ENCODE data around the gene MEIS1. TPM values are rescaled to one million over a fixed set of nuclear protein-coding genes. Genes with fewer than 3 reads are reported as not detected.

The MEIS1 gene
- total RNA-seq: 100 to 1,000 TPM; 114 to 305 (median 181) TPM

GRCh38 chr2:66434679-66435548, at the start of gene MEIS1:
Gene MEIS1 (plus strand): TSS chr2:66435125. CDS start chr2:66435857, 732 bp downstream.
- H3K9me3 ChIP-seq: no peaks in the 10 kb centered on the region
- no peaks in the 10 kb centered on the region for H3K27me3 ChIP-seq
- peak; percentile 94 to 96 for TF ChIP-seq POLR2A (IDR thresholded peaks at IDR 0.05)
- no peak for TF ChIP-seq EP300 (IDR thresholded peaks at IDR 0.05)
- TF ChIP-seq POLR2AphosphoS5 (IDR thresholded peaks at IDR 0.05): peak; percentile 100
- ATAC-seq: peak; percentile 86
- peaks cover 0 to 21% of the 10 kb centered on the region in 2 donors for H3K36me3 ChIP-seq
- peak within 1 kb of the TSS; percentile 90 to 98 (median 98) for H3K27ac ChIP-seq
- peaks cover 0 to 29% (median 0%) of the 10 kb centered on the region in 3 donors for H3K4me1 ChIP-seq
- peak within 1 kb of the TSS; percentile 68 to 85 for H3K4me3 ChIP-seq
- whole genome bisulfite sequencing, 2 donors (ENCODE audit: low coverage in 1 of 2): 0% methylated on average over 6 to 27 of the region's 38 CpGs

- H3K9me3 ChIP-seq: no peaks in the 10 kb centered on the region
- no peak overlapping the region for H3K4me3 ChIP-seq
- H3K27me3 ChIP-seq: no peaks in the 10 kb centered on the region
- ATAC-seq: no peak
- TF ChIP-seq EP300 (IDR thresholded peaks at IDR 0.05): no peak
- no peak for TF ChIP-seq POLR2AphosphoS5 (IDR thresholded peaks at IDR 0.05)
- TF ChIP-seq POLR2A (IDR thresholded peaks at IDR 0.05): no peak
- TF ChIP-seq CTCF (IDR thresholded peaks at IDR 0.05): no peak
- H3K4me1 ChIP-seq: peaks cover 0 to 3% (median 0%) of the 10 kb centered on the region in 3 donors
- no peak overlapping the region for H3K27ac ChIP-seq
- 35 to 50% methylated on average over 6 to 9 of the region's 9 CpGs for WGBS, 2 donors (ENCODE audit: low coverage in 1 of 2)
- no peaks in the 10 kb centered on the region for H3K36me3 ChIP-seq
Measured at GRCh38 chr2:66387016-66387753, 47.7 kb upstream of the MEIS1 start.

GRCh38 chr2:66389651-66390131, 45.2 kb upstream of the MEIS1 start:
- 29% methylated on average over 3 of the region's 3 CpGs; no CpG with 5 or more reads in 1 of the 2 donors for WGBS, 2 donors (ENCODE audit: low coverage in 1 of 2)
- TF ChIP-seq POLR2AphosphoS5 (IDR thresholded peaks at IDR 0.05) (no peak), EP300 (IDR thresholded peaks at IDR 0.05) (no peak), CTCF (IDR thresholded peaks at IDR 0.05) (no peak), POLR2A (IDR thresholded peaks at IDR 0.05) (no peak)
- H3K4me1 ChIP-seq: peaks cover 0 to 3% (median 0%) of the 10 kb centered on the region in 3 donors
- no peak overlapping the region for H3K27ac ChIP-seq
- H3K36me3 ChIP-seq: no peaks in the 10 kb centered on the region
- H3K9me3 ChIP-seq: no peaks in the 10 kb centered on the region
- no peaks in the 10 kb centered on the region for H3K27me3 ChIP-seq
- H3K4me3 ChIP-seq: no peak overlapping the region
- peak; percentile 61 for ATAC-seq

GRCh38 chr2:66390152-66390551, 44.8 kb upstream of the MEIS1 start:
- ATAC-seq: no peak
- WGBS, 2 donors (ENCODE audit: low coverage in 1 of 2): 87 to 100% methylated on average over 3 to 4 of the region's 4 CpGs
- H3K9me3 ChIP-seq: no peaks in the 10 kb centered on the region

More at GRCh38 chr2:66390152-66390551, 44.8 kb upstream of the MEIS1 start:
- Histone ChIP-seq H3K4me3 (no peak overlapping the region), H3K27me3 (no peaks in the 10 kb centered on the region), H3K4me1 (peaks cover 0 to 3% (median 0%) of the 10 kb centered on the region in 3 donors), H3K27ac (no peak overlapping the region), H3K36me3 (no peaks in the 10 kb centered on the region)
- TF ChIP-seq CTCF (IDR thresholded peaks at IDR 0.05) (no peak), POLR2AphosphoS5 (IDR thresholded peaks at IDR 0.05) (no peak), EP300 (IDR thresholded peaks at IDR 0.05) (no peak), POLR2A (IDR thresholded peaks at IDR 0.05) (no peak)

Data from gastroesophageal sphincter (tissue), 4 donors.